SU-DHL-6 (cell line): ENCODE measurements around the gene PTPRE.

ENCODE experiments used
- H2AFZ ChIP-seq: fragments of 200-600 bp; sonication (generic); 2 replicates; pipeline ENCODE4 v1.6.1; 2014; ENCODE audit warnings: low read depth, mild to moderate bottlenecking, moderate library complexity, mixed read lengths, antibody characterized with exemption, low read length; ENCODE audit not compliant: severe bottlenecking
- H3F3A ChIP-seq: fragments of 200-600 bp; shearing (Covaris generic); 2 replicates; pipeline ENCODE4 v1.6.0; 2016; ENCODE audit warnings: antibody characterized with exemption, mild to moderate bottlenecking; ENCODE audit not compliant: insufficient read depth
- H3K27ac ChIP-seq: fragments of 200-600 bp; sonication (generic); 2 replicates; pipeline ENCODE4 v1.5.1; 2016; ENCODE audit warnings: low read depth, mild to moderate bottlenecking, low read length, moderate library complexity, mixed read lengths
- H3K27me3 ChIP-seq: fragments of 200-600 bp; sonication (generic), shearing (Covaris generic); 2 replicates; pipeline ENCODE4 v1.6.0; 2014; ENCODE audit warnings: mild to moderate bottlenecking, low read length
- H3K36me3 ChIP-seq: fragments of 200-600 bp; sonication (generic); 2 replicates; pipeline ENCODE4 v1.6.1; 2014; ENCODE audit warnings: mild to moderate bottlenecking, low read length, mixed read lengths
- H3K4me2 ChIP-seq: fragments of 300-600, 200-600 bp; shearing (Covaris generic), sonication (generic); 2 replicates; pipeline ENCODE4 v1.6.0; 2014; ENCODE audit warnings: low read length, low read depth, mild to moderate bottlenecking; ENCODE audit not compliant: poor library complexity, severe bottlenecking
- H3K4me3 ChIP-seq: fragments of 200-600 bp; sonication (generic); 2 replicates; pipeline ENCODE4 v1.5.1; 2014; ENCODE audit warnings: antibody characterized with exemption, low read length, mild to moderate bottlenecking, mixed read lengths; ENCODE audit not compliant: insufficient read depth, poor library complexity, severe bottlenecking
- H3K79me2 ChIP-seq: fragments of 200-600 bp; sonication (generic); 2 replicates; pipeline ENCODE4 v1.6.1; 2014; ENCODE audit warnings: mild to moderate bottlenecking, low read length, moderate library complexity; ENCODE audit not compliant: insufficient read depth
- H3K9ac ChIP-seq: fragments of 200-600 bp; sonication (generic); 2 replicates; pipeline ENCODE4 v1.7.0; 2014; ENCODE audit warnings: mild to moderate bottlenecking, low read length
- H3K9me2 ChIP-seq: fragments of 200-600 bp; sonication (generic); replicated peaks from 2 replicates; pipeline ENCODE4 v1.6.1; 2014; ENCODE audit warnings: low read length; ENCODE audit not compliant: insufficient read depth
- H3K9me3 ChIP-seq: fragments of 200-600 bp; sonication (generic); 2 replicates; pipeline ENCODE4 v1.6.1; 2014; ENCODE audit warnings: low read length, mixed read lengths; ENCODE audit not compliant: insufficient read depth
- H4K20me1 ChIP-seq: fragments of 200-600 bp; sonication (generic); 2 replicates; pipeline ENCODE4 v1.6.1; 2014; ENCODE audit warnings: low read depth, mild to moderate bottlenecking, antibody characterized with exemption, low read length, moderate library complexity, mixed read lengths
- CTCF ChIP-seq: fragments of 200-600 bp; sonication (generic); IDR thresholded peaks from one replicate; pipeline ENCODE4 v1.5.1; 2017; ENCODE audit warnings: antibody characterized with exemption, mild to moderate bottlenecking, low read length, moderate library complexity; ENCODE audit not compliant: insufficient read depth, poor library complexity, severe bottlenecking
- EZH2phosphoT487 ChIP-seq: fragments of 200-600 bp; sonication (generic), shearing (Covaris generic); conservative IDR thresholded peaks from 2 replicates; pipeline ENCODE4 v1.6.1; 2018; ENCODE audit warnings: mild to moderate bottlenecking, antibody characterized with exemption, low read length, moderate library complexity, mixed read lengths

Gene PTPRE

GRCh38 chr10:128036011-128036615 is 129.2 kb downstream of the PTPRE start:
- no peak overlapping the region for H2AFZ ChIP-seq
- no peak overlapping the region for H3K27ac ChIP-seq
- no peaks in the 10 kb centered on the region for H3K79me2 ChIP-seq
- H3K9me2 ChIP-seq = no peaks in the 10 kb centered on the region
- H4K20me1 ChIP-seq = no peaks in the 10 kb centered on the region
- no peak overlapping the region for H3K9ac ChIP-seq
- no peaks in the 10 kb centered on the region for H3F3A ChIP-seq
- no peaks in the 10 kb centered on the region for H3K9me3 ChIP-seq
- no peak overlapping the region for H3K4me2 ChIP-seq
- no peak overlapping the region for H3K4me3 ChIP-seq
- no peak for TF ChIP-seq CTCF
- no peak for TF ChIP-seq EZH2phosphoT487
- no peaks in the 10 kb centered on the region for H3K27me3 ChIP-seq
- no peaks in the 10 kb centered on the region for H3K36me3 ChIP-seq

GRCh38 chr10:128036746-128037543 is 130.0 kb downstream of the PTPRE start:
- no peaks in the 10 kb centered on the region for H3K79me2 ChIP-seq
- H2AFZ ChIP-seq = no peak overlapping the region

GRCh38 chr10:128040096-128040495 is 133.2 kb downstream of the PTPRE start:
- Histone ChIP-seq H3K27ac (no peak overlapping the region), H3K79me2 (no peaks in the 10 kb centered on the region), H3K27me3 (no peaks in the 10 kb centered on the region), H3K4me3 (no peak overlapping the region), H3K9ac (no peak overlapping the region), H3K9me3 (no peaks in the 10 kb centered on the region), H3K4me2 (no peak overlapping the region), H3K9me2 (no peaks in the 10 kb centered on the region), H4K20me1 (no peaks in the 10 kb centered on the region), H3F3A (no peaks in the 10 kb centered on the region), H2AFZ (no peak overlapping the region), H3K36me3 (no peaks in the 10 kb centered on the region)
- no peak for TF ChIP-seq CTCF
- TF ChIP-seq EZH2phosphoT487 = no peak

More at GRCh38 chr10:128036746-128037543, 130.0 kb downstream of the PTPRE start:
- H3K9me3 ChIP-seq = no peaks in the 10 kb centered on the region
- H3K4me3 ChIP-seq = no peak overlapping the region
- TF ChIP-seq CTCF = no peak
- no peak for TF ChIP-seq EZH2phosphoT487
- no peak overlapping the region for H3K4me2 ChIP-seq
- no peaks in the 10 kb centered on the region for H3K36me3 ChIP-seq
- H3K27ac ChIP-seq = no peak overlapping the region
- H3K9me2 ChIP-seq = no peaks in the 10 kb centered on the region
- H3K27me3 ChIP-seq = no peaks in the 10 kb centered on the region
- no peak overlapping the region for H3K9ac ChIP-seq
- H3F3A ChIP-seq = no peaks in the 10 kb centered on the region
- H4K20me1 ChIP-seq = no peaks in the 10 kb centered on the region
